ENCODE measurements around the gene RIPOR3.
A peak's percentile ranks its signal among the peaks of the same experiment; 100 is the strongest.

Gene RIPOR3

DNA sequence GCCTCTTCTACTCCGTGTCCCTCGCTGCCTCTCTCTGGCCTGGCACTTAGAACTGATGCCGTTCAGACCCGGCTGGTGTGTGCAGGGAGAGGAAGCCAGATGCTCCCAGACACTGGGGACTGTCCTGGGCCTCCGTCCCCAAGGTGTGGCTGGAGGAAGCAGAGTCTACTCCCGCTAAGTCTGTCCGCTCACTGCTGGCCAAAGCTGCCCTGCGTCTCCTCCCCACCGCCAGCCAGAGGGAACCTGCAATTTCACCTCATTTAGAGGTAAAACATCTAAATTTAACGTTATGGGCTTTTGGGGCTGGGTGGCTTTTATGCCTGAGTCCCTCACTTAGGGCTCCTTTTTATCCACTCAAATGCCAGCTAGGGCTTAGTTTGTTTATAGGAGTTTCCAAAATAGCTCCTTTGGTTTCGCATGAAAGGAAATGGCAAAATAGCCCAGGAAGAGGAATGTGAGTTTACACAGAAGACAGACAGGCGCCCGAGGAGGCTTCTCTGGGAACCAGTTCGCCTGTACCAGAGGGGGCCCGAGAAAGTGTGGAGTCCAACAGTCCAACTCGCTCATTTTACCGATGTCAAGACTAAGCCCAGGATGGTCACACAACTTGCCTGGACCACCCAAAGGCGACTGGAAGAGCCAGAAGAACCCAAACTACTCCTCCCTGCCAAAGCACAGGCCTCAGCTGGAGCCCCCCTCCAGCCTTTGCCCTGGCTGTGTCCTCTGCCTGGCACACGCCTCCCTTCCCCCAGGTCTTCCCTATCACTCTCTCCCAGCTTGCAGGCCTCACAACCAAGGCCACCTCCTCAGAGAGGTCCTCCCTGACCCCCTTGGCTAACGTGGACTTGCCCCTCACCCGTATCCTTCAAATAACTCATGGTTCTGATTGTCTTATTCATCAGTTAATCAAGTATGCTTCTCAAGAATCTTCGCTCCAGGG, 54.5 kb downstream of the RIPOR3 start:
- Histone ChIP-seq H3K9me3 (no peaks in the 10 kb centered on the region), H3K4me1 (peaks cover 11% of the 10 kb centered on the region), H3K36me3 (no peaks in the 10 kb centered on the region), H3K4me3 (ENCODE audit: low read depth, low read length) (no peak overlapping the region), H3K27me3 (no peaks in the 10 kb centered on the region)
- TF ChIP-seq, protein P1, sequence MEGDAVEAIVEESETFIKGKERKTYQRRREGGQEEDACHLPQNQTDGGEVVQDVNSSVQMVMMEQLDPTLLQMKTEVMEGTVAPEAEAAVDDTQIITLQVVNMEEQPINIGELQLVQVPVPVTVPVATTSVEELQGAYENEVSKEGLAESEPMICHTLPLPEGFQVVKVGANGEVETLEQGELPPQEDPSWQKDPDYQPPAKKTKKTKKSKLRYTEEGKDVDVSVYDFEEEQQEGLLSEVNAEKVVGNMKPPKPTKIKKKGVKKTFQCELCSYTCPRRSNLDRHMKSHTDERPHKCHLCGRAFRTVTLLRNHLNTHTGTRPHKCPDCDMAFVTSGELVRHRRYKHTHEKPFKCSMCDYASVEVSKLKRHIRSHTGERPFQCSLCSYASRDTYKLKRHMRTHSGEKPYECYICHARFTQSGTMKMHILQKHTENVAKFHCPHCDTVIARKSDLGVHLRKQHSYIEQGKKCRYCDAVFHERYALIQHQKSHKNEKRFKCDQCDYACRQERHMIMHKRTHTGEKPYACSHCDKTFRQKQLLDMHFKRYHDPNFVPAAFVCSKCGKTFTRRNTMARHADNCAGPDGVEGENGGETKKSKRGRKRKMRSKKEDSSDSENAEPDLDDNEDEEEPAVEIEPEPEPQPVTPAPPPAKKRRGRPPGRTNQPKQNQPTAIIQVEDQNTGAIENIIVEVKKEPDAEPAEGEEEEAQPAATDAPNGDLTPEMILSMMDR (IDR thresholded peaks at IDR 0.05; ENCODE audit: low read depth, low read length) = no peak
- peak; percentile 35 for DNase-seq

DNA sequence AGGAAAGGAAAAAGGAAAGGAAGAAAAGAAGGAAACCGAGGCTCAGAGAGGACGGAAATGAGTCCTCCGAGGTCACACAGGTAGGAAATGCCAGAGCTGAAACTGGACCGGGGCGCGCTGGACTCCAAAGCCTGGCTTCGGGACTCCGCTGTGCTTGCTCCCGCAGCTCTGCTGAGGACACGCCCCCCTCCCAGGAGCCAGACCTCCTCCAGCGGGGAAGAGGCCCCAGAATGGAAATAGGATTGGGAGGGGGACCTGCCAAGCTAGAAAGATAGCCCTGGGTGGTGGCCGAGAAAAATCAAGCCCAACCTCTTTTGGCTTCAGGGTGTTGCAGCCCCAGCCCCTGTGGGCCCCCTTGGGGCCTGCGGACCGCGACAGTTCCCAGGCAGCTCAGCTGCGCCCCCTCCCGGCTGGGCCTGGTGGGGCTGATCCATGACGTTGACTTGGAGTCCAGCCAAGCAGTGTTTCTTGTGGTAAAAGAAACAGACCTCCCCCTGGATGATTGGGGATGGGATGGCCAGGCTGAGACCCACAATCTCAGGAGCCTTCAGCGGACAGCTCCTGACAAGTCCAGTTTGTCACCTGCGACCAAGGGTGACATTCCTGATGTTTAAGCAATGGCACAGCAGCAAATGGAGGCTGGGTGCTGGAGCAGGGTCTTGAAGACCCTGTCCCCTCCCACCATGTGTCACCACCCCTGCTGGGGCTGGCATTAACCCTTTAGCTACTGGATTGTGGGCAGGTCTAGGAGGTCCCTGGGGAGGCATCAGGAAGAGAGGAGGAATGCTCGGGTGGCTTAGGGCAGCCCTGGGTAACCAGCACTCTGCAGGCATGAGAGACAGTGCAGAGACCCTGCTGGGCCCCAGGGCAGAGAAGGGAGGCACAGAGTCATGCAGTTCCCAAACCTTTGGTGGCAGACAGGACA, 55.4 kb downstream of the RIPOR3 start:
- Histone ChIP-seq H3K27me3 (no peaks in the 10 kb centered on the region), H3K9me3 (no peaks in the 10 kb centered on the region), H3K4me1 (peaks cover 11% of the 10 kb centered on the region), H3K4me3 (ENCODE audit: low read depth, low read length) (peak overlapping the region; percentile 16; the same call in 1 of the 2 replicates), H3K36me3 (no peaks in the 10 kb centered on the region)
- TF ChIP-seq, protein P1 (IDR thresholded peaks at IDR 0.05; ENCODE audit: low read depth, low read length) = peak; percentile 97
- DNase-seq = peak; percentile 86

DNA sequence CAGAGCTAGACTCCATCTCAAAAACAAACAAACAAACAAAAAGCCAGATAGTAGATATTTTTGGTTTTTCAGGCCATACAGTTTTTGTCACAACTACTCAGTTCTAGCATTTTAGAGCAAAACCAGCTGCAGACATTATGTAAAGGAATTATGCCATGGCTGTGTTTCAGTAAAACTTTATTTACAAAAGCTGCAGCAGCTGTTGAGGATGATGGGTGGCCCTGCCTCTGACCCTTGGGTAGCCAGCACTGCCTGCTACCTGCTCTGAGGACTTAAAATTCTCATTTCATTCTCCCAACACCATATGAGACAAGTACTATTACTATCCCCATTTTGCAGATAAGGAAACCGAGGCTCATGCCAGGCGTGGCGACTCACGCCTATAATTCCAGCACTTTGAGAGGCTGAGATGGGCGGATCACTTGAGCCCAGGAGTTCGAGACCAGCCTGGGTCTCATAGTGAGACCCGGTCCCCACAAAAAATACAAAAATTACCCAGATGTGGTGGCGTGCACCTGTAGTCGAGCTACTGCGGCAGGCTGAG, 56.3 kb downstream of the RIPOR3 start:
- Histone ChIP-seq H3K4me3 (ENCODE audit: low read depth, low read length) (no peak overlapping the region), H3K36me3 (no peaks in the 10 kb centered on the region)
- TF ChIP-seq, protein P1 (IDR thresholded peaks at IDR 0.05; ENCODE audit: low read depth, low read length) = no peak

DNA sequence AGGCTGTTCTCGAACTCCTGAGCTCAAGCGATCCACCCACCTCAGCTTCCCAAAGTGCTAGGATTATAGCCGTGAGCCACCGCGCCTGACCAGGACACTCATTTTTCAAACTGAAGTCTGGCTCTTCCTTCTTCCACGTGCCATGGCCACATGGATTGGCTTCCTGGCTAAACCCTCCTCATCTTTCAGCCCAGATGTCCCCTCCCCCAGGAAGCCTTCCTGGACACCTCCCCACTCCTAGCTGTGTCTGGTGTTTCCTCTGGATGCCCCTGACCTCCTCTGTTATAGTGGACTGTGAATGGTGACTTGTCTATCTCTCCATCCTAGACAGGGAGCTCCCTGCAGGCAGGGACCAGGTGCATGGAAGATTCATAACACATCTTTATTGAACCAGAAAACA, 57.2 kb downstream of the RIPOR3 start:
- H3K27me3 ChIP-seq = no peaks in the 10 kb centered on the region
- H3K4me1 ChIP-seq = peaks cover 17% of the 10 kb centered on the region
- TF ChIP-seq, protein P1 (IDR thresholded peaks at IDR 0.05; ENCODE audit: low read depth, low read length) = no peak
- H3K9me3 ChIP-seq = no peaks in the 10 kb centered on the region
- no peak overlapping the region for H3K4me3 ChIP-seq (ENCODE audit: low read depth, low read length)
- DNase-seq = no peak
- no peaks in the 10 kb centered on the region for H3K36me3 ChIP-seq

More for the DNA sequence above, 56.3 kb downstream of the RIPOR3 start:
- DNase-seq = no peak
- Histone ChIP-seq H3K27me3 (no peaks in the 10 kb centered on the region), H3K9me3 (no peaks in the 10 kb centered on the region), H3K4me1 (peaks cover 11% of the 10 kb centered on the region)

DNA sequence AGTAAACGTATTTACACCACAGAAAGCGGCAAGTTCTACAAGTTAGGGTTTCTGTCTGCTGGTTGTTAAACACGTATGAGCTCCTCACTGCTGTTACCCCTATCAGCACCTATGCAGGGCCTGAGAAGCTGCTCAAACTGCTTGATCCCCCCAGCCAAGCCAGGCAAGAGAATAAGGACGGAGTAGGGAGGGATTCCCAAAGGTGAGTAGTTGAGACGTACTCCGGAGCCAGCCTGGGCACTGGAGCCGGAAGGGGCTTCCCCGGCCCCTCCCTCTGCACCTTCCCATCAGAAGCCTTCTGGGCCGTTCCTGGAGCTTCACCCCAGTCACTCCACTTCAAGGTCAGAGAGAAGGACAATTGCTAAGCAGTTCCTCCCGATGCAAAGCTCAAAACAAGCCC, 58.0 kb downstream of the RIPOR3 start:
- Histone ChIP-seq H3K36me3 (no peaks in the 10 kb centered on the region), H3K4me1 (peaks cover 21% of the 10 kb centered on the region), H3K27me3 (no peaks in the 10 kb centered on the region), H3K4me3 (ENCODE audit: low read depth, low read length) (no peak overlapping the region), H3K9me3 (no peaks in the 10 kb centered on the region)
- TF ChIP-seq, protein P1 (IDR thresholded peaks at IDR 0.05; ENCODE audit: low read depth, low read length) = no peak
- no peak for DNase-seq

Measured in BE2C (cell line).